Measurements from ENCODE around the gene DDN. TPM values are rescaled to one million over a fixed set of nuclear protein-coding genes. Genes with fewer than 3 reads are reported as not detected.

The DDN gene
- total RNA-seq, 1 experiment from 2014 or later = 0.51 TPM

DNA sequence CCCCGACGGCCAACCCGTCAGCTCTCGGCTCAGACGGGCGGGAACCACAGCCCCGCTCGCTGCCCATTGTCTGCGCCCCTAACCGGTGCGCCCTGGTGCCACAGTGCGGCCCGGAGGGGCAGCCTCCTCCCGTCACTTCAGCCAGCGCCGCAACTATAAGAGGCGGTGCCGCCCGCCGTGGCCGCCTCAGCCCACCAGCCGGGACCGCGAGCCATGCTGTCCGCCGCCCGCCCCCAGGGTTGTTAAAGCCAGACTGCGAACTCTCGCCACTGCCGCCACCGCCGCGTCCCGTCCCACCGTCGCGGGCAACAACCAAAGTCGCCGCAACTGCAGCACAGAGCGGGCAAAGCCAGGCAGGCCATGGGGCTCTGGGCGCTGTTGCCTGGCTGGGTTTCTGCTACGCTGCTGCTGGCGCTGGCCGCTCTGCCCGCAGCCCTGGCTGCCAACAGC, 20.9 kb downstream of the DDN start, which contains the start of gene WNT1:
Gene WNT1, plus strand, starts transcription at position 32 of the 450 bp plus-strand sequence. Its CDS starts 329 bp downstream, at position 361.
- Histone ChIP-seq H3K27me3 (ENCODE audit: control insufficient read depth, insufficient read depth, low read length) (peaks cover 12% of the 10 kb centered on the region), H3K4me3 (ENCODE audit: low read depth in 2 of 2, low read length in 2 of 2) (peak within 1 kb of the TSS; percentile 25 to 39), H3K27ac (ENCODE audit: low read length) (no peak within 1 kb of the TSS), H3K36me3 (ENCODE audit: control insufficient read depth, insufficient read depth, low read length) (no peaks in the 10 kb centered on the region), H3K4me1 (ENCODE audit: control insufficient read depth, insufficient read depth, low read length) (peaks cover 9% of the 10 kb centered on the region), H3K9me3 (ENCODE audit: control insufficient read depth, insufficient read depth, low read depth, low read length) (no peaks in the 10 kb centered on the region)
- intact Hi-C loops (cut with micrococcal nuclease; ENCODE audit: unreplicated experiment) (no loop called here), in situ Hi-C loops (cut with HindIII; ENCODE audit: low pct_unique_long_range_greater_than_20kb, low sequenced_read_pairs) (no loop called here)
- TF ChIP-seq, protein P1, sequence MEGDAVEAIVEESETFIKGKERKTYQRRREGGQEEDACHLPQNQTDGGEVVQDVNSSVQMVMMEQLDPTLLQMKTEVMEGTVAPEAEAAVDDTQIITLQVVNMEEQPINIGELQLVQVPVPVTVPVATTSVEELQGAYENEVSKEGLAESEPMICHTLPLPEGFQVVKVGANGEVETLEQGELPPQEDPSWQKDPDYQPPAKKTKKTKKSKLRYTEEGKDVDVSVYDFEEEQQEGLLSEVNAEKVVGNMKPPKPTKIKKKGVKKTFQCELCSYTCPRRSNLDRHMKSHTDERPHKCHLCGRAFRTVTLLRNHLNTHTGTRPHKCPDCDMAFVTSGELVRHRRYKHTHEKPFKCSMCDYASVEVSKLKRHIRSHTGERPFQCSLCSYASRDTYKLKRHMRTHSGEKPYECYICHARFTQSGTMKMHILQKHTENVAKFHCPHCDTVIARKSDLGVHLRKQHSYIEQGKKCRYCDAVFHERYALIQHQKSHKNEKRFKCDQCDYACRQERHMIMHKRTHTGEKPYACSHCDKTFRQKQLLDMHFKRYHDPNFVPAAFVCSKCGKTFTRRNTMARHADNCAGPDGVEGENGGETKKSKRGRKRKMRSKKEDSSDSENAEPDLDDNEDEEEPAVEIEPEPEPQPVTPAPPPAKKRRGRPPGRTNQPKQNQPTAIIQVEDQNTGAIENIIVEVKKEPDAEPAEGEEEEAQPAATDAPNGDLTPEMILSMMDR (IDR thresholded peaks at IDR 0.05) = peak; percentile 5
- TF ChIP-seq POLR2AphosphoS5 (IDR thresholded peaks at IDR 0.05; ENCODE audit: low read depth, low read length) = no peak
- ATAC-seq (peak; percentile 55), DNase-seq (ENCODE audit: low read depth, low spot score) (no peak)
- CTCF ChIA-PET = interaction anchor here (0.6 to 2.6 kb wide), 6 partner anchors 10 to 257 kb away, joined by 3 to 10 read pairs (median 6); partner anchors contain the start of gene ARF3
- BruUV-seq (replicated peaks) = no TSS peak
- POLR2A ChIA-PET = no interaction called here

DNA sequence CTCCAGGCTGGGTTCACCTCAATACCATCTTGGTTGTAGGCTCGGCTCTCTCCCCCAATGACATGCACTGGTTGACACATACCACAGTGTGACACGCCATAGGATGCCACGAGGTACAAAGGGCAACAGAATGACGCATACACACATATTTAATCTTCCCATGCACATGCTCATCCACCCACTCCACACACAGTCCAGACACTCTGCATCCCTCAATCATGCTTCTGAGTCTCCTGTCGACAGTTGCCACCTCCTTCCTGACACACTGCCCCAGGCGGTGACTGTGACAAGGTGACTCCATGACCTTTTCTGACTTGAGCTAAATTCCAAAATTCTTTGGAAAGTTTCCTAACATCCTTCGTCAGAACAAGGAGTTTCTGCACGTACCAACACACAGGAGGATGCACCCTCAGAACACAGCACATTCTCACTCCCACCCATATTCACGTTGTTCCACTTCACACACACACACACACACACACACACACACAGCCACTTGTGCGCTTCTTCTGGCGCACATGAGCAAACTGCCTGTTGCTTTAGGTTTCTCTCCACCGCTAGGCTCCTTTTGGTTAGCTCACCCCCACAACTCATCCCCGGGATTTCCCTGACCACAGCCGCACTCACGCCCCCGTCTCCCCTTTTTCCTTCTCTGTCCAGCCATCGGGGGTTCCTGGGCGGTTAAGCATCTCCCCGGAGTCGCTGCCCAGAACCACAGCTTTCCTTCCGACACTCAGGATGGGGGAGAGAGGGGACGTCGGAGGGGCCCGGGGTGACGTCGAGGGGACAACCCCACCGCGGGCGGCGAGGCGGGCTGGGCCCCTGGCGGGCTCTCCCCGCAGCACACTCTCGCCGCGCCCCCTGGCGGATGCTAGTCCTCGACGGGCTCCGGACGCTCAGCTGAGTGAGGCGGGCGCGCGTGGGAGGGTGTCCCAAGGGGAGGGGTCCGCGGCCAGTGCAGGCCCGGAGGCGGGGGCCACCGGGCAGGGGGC, 21.6 kb downstream of the DDN start:
- in situ Hi-C loops (cut with HindIII; ENCODE audit: low pct_unique_long_range_greater_than_20kb, low sequenced_read_pairs) = no loop called here
- peak overlapping the region; percentile 25 to 39; a peak in 2 of 4 replicates for H3K4me3 ChIP-seq (ENCODE audit: low read depth in 2 of 2, low read length in 2 of 2)
- intact Hi-C loops (cut with micrococcal nuclease; ENCODE audit: unreplicated experiment) = no loop called here
- POLR2A ChIA-PET = no interaction called here
- H3K9me3 ChIP-seq (ENCODE audit: control insufficient read depth, insufficient read depth, low read depth, low read length) = no peaks in the 10 kb centered on the region
- DNase-seq (ENCODE audit: low read depth, low spot score) (no peak), ATAC-seq (peak; percentile 77)
- no peak overlapping the region for H3K27ac ChIP-seq (ENCODE audit: low read length)
- CTCF ChIA-PET = interaction anchor here (0.6 to 2.6 kb wide), 6 partner anchors 11 to 258 kb away, joined by 3 to 10 read pairs (median 6); partner anchors contain the start of gene ARF3
- H3K36me3 ChIP-seq (ENCODE audit: control insufficient read depth, insufficient read depth, low read length) = no peaks in the 10 kb centered on the region
- BruUV-seq (replicated peaks) = no TSS peak
- H3K4me1 ChIP-seq (ENCODE audit: control insufficient read depth, insufficient read depth, low read length) = peaks cover 9% of the 10 kb centered on the region
- H3K27me3 ChIP-seq (ENCODE audit: control insufficient read depth, insufficient read depth, low read length) = peaks cover 12% of the 10 kb centered on the region
- TF ChIP-seq, protein P1 (IDR thresholded peaks at IDR 0.05) = peak; percentile 96
- TF ChIP-seq TCF7L2 (IDR thresholded peaks at IDR 0.05; ENCODE audit: low read depth, low read length) = no peak

DNA sequence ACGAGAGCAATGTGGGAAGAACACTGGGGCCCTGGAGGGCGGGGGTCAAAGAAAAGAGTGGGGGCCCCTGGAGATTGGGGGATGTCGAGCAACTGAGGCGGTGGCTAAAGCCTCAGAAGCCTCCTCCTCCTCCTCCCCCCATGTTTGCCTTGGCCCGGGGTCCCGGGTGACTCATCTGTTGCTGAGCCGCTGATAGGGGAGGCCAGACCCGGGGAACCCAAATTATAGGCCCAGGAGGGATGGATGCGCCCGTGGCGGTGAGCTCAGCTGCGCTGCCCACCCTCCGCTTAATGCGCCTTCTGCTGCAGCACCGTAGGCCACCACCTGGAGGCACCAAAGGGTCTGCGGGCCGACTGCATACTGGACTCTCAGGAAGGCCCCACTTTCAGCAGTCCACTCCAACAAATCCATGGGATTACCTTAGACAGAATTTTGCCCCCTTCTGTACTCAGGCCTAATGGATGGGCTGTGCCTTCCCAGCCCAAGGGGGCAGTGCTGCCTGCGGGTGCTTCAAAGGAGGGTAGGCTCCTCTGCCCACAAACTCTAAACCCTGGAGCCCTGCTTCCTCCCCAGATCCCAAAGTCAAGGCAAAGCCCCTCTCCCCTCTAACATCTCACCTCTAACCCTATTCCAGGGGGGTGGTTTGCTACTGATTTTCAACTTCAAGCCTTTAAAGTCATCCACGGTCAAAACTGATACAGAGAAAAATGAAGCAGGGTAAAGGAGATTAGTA, 25.1 kb downstream of the DDN start:
- intact Hi-C loops (cut with micrococcal nuclease; ENCODE audit: unreplicated experiment) = no loop called here

More for the DNA sequence above, 25.1 kb downstream of the DDN start:
- Histone ChIP-seq H3K4me1 (ENCODE audit: control insufficient read depth, insufficient read depth, low read length) (peaks cover 12% of the 10 kb centered on the region), H3K27me3 (ENCODE audit: control insufficient read depth, insufficient read depth, low read length) (peaks cover 6% of the 10 kb centered on the region), H3K4me3 (ENCODE audit: low read depth in 2 of 2, low read length in 2 of 2) (no peak overlapping the region), H3K9me3 (ENCODE audit: control insufficient read depth, insufficient read depth, low read depth, low read length) (no peaks in the 10 kb centered on the region), H3K27ac (ENCODE audit: low read length) (no peak overlapping the region), H3K36me3 (ENCODE audit: control insufficient read depth, insufficient read depth, low read length) (no peaks in the 10 kb centered on the region)
- in situ Hi-C loops (cut with HindIII; ENCODE audit: low pct_unique_long_range_greater_than_20kb, low sequenced_read_pairs) = no loop called here
- CTCF ChIA-PET = interaction anchor here (0.6 kb wide), 1 partner anchor 91 kb away, joined by 4 read pairs; no protein-coding TSS in a partner anchor
- POLR2A ChIA-PET = no interaction called here
- no TSS peak for BruUV-seq (replicated peaks)
- no peak for ATAC-seq
- TF ChIP-seq, protein P2, sequence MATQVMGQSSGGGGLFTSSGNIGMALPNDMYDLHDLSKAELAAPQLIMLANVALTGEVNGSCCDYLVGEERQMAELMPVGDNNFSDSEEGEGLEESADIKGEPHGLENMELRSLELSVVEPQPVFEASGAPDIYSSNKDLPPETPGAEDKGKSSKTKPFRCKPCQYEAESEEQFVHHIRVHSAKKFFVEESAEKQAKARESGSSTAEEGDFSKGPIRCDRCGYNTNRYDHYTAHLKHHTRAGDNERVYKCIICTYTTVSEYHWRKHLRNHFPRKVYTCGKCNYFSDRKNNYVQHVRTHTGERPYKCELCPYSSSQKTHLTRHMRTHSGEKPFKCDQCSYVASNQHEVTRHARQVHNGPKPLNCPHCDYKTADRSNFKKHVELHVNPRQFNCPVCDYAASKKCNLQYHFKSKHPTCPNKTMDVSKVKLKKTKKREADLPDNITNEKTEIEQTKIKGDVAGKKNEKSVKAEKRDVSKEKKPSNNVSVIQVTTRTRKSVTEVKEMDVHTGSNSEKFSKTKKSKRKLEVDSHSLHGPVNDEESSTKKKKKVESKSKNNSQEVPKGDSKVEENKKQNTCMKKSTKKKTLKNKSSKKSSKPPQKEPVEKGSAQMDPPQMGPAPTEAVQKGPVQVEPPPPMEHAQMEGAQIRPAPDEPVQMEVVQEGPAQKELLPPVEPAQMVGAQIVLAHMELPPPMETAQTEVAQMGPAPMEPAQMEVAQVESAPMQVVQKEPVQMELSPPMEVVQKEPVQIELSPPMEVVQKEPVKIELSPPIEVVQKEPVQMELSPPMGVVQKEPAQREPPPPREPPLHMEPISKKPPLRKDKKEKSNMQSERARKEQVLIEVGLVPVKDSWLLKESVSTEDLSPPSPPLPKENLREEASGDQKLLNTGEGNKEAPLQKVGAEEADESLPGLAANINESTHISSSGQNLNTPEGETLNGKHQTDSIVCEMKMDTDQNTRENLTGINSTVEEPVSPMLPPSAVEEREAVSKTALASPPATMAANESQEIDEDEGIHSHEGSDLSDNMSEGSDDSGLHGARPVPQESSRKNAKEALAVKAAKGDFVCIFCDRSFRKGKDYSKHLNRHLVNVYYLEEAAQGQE (IDR thresholded peaks at IDR 0.05; ENCODE audit: insufficient read depth in 1 of 2, low read depth in 2 of 2, low read length in 1 of 2) = no peak
- TF ChIP-seq POLR2AphosphoS5 (IDR thresholded peaks at IDR 0.05; ENCODE audit: low read depth, low read length) = no peak
- TF ChIP-seq TCF7L2 (IDR thresholded peaks at IDR 0.05; ENCODE audit: low read depth, low read length) = no peak
- TF ChIP-seq, protein P1 (IDR thresholded peaks at IDR 0.05) = peak; percentile 69
- TF ChIP-seq SIN3A (IDR thresholded peaks at IDR 0.05; ENCODE audit: borderline replicate concordance, insufficient read depth, low read depth, low read length) = no peak
- DNase-seq (ENCODE audit: low read depth, low spot score) = no peak

Data from Panc1 (cell line).